H1 (cell line): ENCODE results near the gene SLC38A7. TPM values are rescaled to one million over a fixed set of nuclear protein-coding genes. Genes with fewer than 3 reads are reported as not detected.

ENCODE experiments used
- CTCF ChIA-PET: fragments of 300-600 bp; sonication (Branson Sonifier 250); formaldehyde crosslinking; loops from one replicate; lab custom pipeline; 2021; ENCODE audit not compliant: partially characterized antibody; lab: Charles Lee
- POLR2A ChIA-PET: fragments of 300-600 bp; sonication (Branson Sonifier 250); formaldehyde crosslinking; loops from one replicate; lab custom pipeline; 2021; ENCODE audit warnings: inconsistent platforms; ENCODE audit not compliant: partially characterized antibody; lab: Charles Lee
- DNase-seq, 2 experiments: peaks; one replicate each; pipeline versions ENCODE4 v3.0.0 to v3.0.0-alpha.2; 2010 to 2022; ENCODE audit warnings: low spot score in 2 of 2, low read depth in 1 of 2, mixed read lengths in 1 of 2
- FAIRE-seq: peaks from 2 replicates; lab custom pipeline; 2011; peaks lifted over from hg19 to GRCh38; lab: Jason Lieb, UNC
- H2AFZ ChIP-seq: 2 replicates; pipeline ENCODE4 v1.8.1; 2012; ENCODE audit warnings: low read length, inconsistent platforms
- H2AK5ac ChIP-seq: 2 replicates; pipeline ENCODE4 v1.6.1; 2013; ENCODE audit warnings: low read depth, low read length
- H2BK120ac ChIP-seq: replicated peaks from 2 replicates; pipeline ENCODE3; 2013; ENCODE audit warnings: low read depth, low read length, inconsistent platforms
- H2BK12ac ChIP-seq: 2 replicates; pipeline ENCODE4 v1.6.1; 2013; ENCODE audit warnings: low read depth, low read length
- H2BK15ac ChIP-seq: 2 replicates; pipeline ENCODE4 v1.6.1; 2013; ENCODE audit warnings: low read length
- H2BK20ac ChIP-seq: 2 replicates; pipeline ENCODE4 v1.6.1; 2013; ENCODE audit warnings: low read length
- H2BK5ac ChIP-seq: 2 replicates; pipeline ENCODE4 v1.6.1; 2013; ENCODE audit warnings: low read depth, low read length
- H3K14ac ChIP-seq: 2 replicates; pipeline ENCODE4 v1.6.1; 2013; ENCODE audit warnings: inconsistent platforms; ENCODE audit not compliant: insufficient read length
- H3K18ac ChIP-seq: 2 replicates; pipeline ENCODE4 v1.6.1; 2013; ENCODE audit warnings: low read length; ENCODE audit errors: extremely low read depth
- H3K23ac ChIP-seq: 2 replicates; pipeline ENCODE4 v1.6.1; 2013; ENCODE audit warnings: inconsistent platforms; ENCODE audit not compliant: insufficient read length
- H3K23me2 ChIP-seq: 2 replicates; pipeline ENCODE4 v1.6.1; 2013; ENCODE audit warnings: low read depth, low read length
- H3K27ac ChIP-seq: 2 replicates; pipeline ENCODE4 v1.6.1; 2011; ENCODE audit warnings: low read depth, low read length, inconsistent platforms
- H3K27me3 ChIP-seq, 4 experiments: replicated peaks in 1 of 4; 1 replicate in 1 of 4; 2 replicates in 3 of 4; pipeline versions ENCODE4 v1.6.1 to v1.8.1; 2011 to 2013; ENCODE audit warnings: low read length in 3 of 4, mild to moderate bottlenecking in 3 of 4, inconsistent platforms in 2 of 4, mixed read lengths in 2 of 4, moderate library complexity in 1 of 4; ENCODE audit not compliant: control insufficient read depth in 3 of 4, insufficient read depth in 3 of 4; ENCODE audit errors: extremely low read depth in 1 of 4
- H3K36me3 ChIP-seq, 4 experiments: 2 replicates each; pipeline versions ENCODE4 v1.6.1 to v1.8.1; 2011 to 2013; ENCODE audit warnings: mild to moderate bottlenecking in 4 of 4, low read length in 3 of 4, moderate library complexity in 2 of 4, control low read depth in 1 of 4, inconsistent platforms in 1 of 4; ENCODE audit not compliant: insufficient read depth in 4 of 4, control insufficient read depth in 2 of 4
- H3K4ac ChIP-seq: replicated peaks from 2 replicates; pipeline ENCODE3; 2013; ENCODE audit warnings: low read length, low read depth, mixed read lengths, inconsistent platforms; ENCODE audit not compliant: insufficient read length
- H3K4me1 ChIP-seq, 4 experiments: replicated peaks in 1 of 4; 1 replicate in 1 of 4; 2 replicates in 3 of 4; pipeline versions ENCODE4 v1.6.1 to v1.8.1; 2011 to 2013; ENCODE audit warnings: low read length in 3 of 4, inconsistent platforms in 2 of 4, mixed read lengths in 1 of 4; ENCODE audit not compliant: insufficient read depth in 4 of 4, control insufficient read depth in 3 of 4
- H3K4me2 ChIP-seq, 2 experiments: 2 replicates each; pipeline versions ENCODE4 v1.6.1 to v1.8.1; 2011 to 2013; ENCODE audit warnings: low read depth in 2 of 2, low read length in 2 of 2, control low read depth in 1 of 2, inconsistent platforms in 1 of 2, mild to moderate bottlenecking in 1 of 2; ENCODE audit not compliant: insufficient read depth in 1 of 2
- H3K4me3 ChIP-seq, 4 experiments: fragments of 200-600, 300-600 bp in 1 of 4; sonication (generic), shearing (Covaris generic), sonication (Bioruptor Twin) in 1 of 4; 2 replicates each; pipeline versions ENCODE4 v1.5.1 to v1.8.1; 2011 to 2016; ENCODE audit warnings: low read length in 4 of 4, low read depth in 3 of 4, control low read depth in 2 of 4, inconsistent platforms in 2 of 4, mild to moderate bottlenecking in 2 of 4, mixed read lengths in 1 of 4, moderate library complexity in 1 of 4; ENCODE audit not compliant: insufficient read depth in 2 of 4; ENCODE audit errors: extremely low read depth in 1 of 4
- H3K56ac ChIP-seq: replicated peaks from 2 replicates; pipeline ENCODE3; 2013; ENCODE audit warnings: low read depth, mild to moderate bottlenecking, mixed read lengths, low read length, inconsistent platforms; ENCODE audit not compliant: insufficient read length
- H3K79me1 ChIP-seq: 2 replicates; pipeline ENCODE4 v1.6.1; 2013; ENCODE audit warnings: low read depth, low read length, control low read depth
- H3K79me2 ChIP-seq, 2 experiments: 2 replicates each; pipeline versions ENCODE4 v1.6.1 to v1.8.1; 2012 to 2013; ENCODE audit warnings: low read length in 2 of 2, mild to moderate bottlenecking in 2 of 2, inconsistent platforms in 1 of 2; ENCODE audit not compliant: insufficient read depth in 2 of 2, control insufficient read depth in 1 of 2
- H3K9ac ChIP-seq, 4 experiments: replicated peaks in 1 of 4; 1 replicate in 1 of 4; 2 replicates in 3 of 4; pipeline versions ENCODE4 v1.6.1 to v1.8.1; 2011 to 2013; ENCODE audit warnings: low read depth in 3 of 4, low read length in 3 of 4, control low read depth in 2 of 4, mild to moderate bottlenecking in 2 of 4, moderate library complexity in 2 of 4, inconsistent platforms in 1 of 4; ENCODE audit errors: extremely low read depth in 1 of 4
- H3K9me3 ChIP-seq, 2 experiments: 2 replicates each; pipeline versions ENCODE4 v1.6.1 to v1.8.1; 2012 to 2013; ENCODE audit warnings: mild to moderate bottlenecking in 2 of 2, moderate library complexity in 2 of 2, control low read depth in 1 of 2, inconsistent platforms in 1 of 2, low read depth in 1 of 2, low read length in 1 of 2, mixed read lengths in 1 of 2; ENCODE audit not compliant: insufficient read depth in 2 of 2
- H4K20me1 ChIP-seq, 2 experiments: replicated peaks in 1 of 2; 2 replicates each; pipeline versions ENCODE3 to v1.8.1; 2011 to 2013; ENCODE audit warnings: inconsistent platforms in 2 of 2, low read length in 2 of 2, mild to moderate bottlenecking in 1 of 2; ENCODE audit not compliant: insufficient read depth in 2 of 2, control insufficient read depth in 1 of 2
- H4K5ac ChIP-seq: 2 replicates; pipeline ENCODE4 v1.6.1; 2013; ENCODE audit warnings: low read length, low read depth, mixed read lengths, inconsistent platforms; ENCODE audit not compliant: insufficient read length
- H4K8ac ChIP-seq: 2 replicates; pipeline ENCODE4 v1.8.0; 2013; ENCODE audit warnings: mild to moderate bottlenecking, moderate library complexity, low read length, inconsistent platforms; ENCODE audit not compliant: insufficient read depth; ENCODE audit errors: extremely low read depth
- H4K91ac ChIP-seq: replicated peaks from 2 replicates; pipeline ENCODE3; 2013; ENCODE audit warnings: low read length, mixed read lengths, inconsistent platforms; ENCODE audit not compliant: insufficient read length
- ASH2L ChIP-seq: fragments of 200-600, 300-600 bp; sonication (generic); IDR thresholded peaks from one replicate; pipeline ENCODE4 v1.7.1; 2017; ENCODE audit warnings: low read length
- BRCA1 ChIP-seq: IDR thresholded peaks from 2 replicates; pipeline ENCODE4 v1.6.1; 2012; ENCODE audit warnings: low read depth, low read length, improper control_type of control experiment
- E2F6 ChIP-seq: IDR thresholded peaks from 2 replicates; pipeline ENCODE4 v1.6.1; 2012; ENCODE audit warnings: inconsistent platforms
- EP300 ChIP-seq, 2 experiments: IDR thresholded peaks; 1 replicate in 1 of 2; 2 replicates in 1 of 2; pipeline ENCODE4 v1.6.1; 2011 to 2012; ENCODE audit warnings: low read depth in 2 of 2, low read length in 2 of 2, mild to moderate bottlenecking in 2 of 2, borderline replicate concordance in 1 of 2, inconsistent platforms in 1 of 2, moderate library complexity in 1 of 2
- RNF2 ChIP-seq: fragments of 200-900, 300-1000 bp; sonication (generic); IDR thresholded peaks from 2 replicates; pipeline ENCODE4 v1.7.1; 2016; ENCODE audit warnings: borderline replicate concordance, low read depth, mild to moderate bottlenecking, antibody characterized with exemption, low read length; ENCODE audit not compliant: poor library complexity, severe bottlenecking; ENCODE audit errors: missing control alignments
- SAP30 ChIP-seq: fragments of 300-600 bp; sonication (generic); IDR thresholded peaks from 2 replicates; pipeline ENCODE4 v1.7.1; 2012; ENCODE audit warnings: low read length, moderate library complexity, mild to moderate bottlenecking, inconsistent platforms; ENCODE audit not compliant: insufficient read depth, insufficient replicate concordance
- SP1 ChIP-seq: IDR thresholded peaks from 2 replicates; pipeline ENCODE4 v1.6.1; 2011; ENCODE audit warnings: low read depth, low read length
- SP4 ChIP-seq: IDR thresholded peaks from 2 replicates; pipeline ENCODE4 v1.6.1; 2012; ENCODE audit warnings: low read length, inconsistent platforms
- TAF1 ChIP-seq: IDR thresholded peaks from 2 replicates; pipeline ENCODE4 v1.6.1; 2011; ENCODE audit warnings: mild to moderate bottlenecking, low read depth, low read length
- WGBS, 2 experiments: shearing (Covaris generic) in 1 of 2; methylation state at CpG; one replicate each; pipeline versions ENCODE4 v1.1.6 to v1.1.7; 2013 to 2015; ENCODE audit warnings: low lambda C conversion rate in 2 of 2, mixed read lengths in 2 of 2, inconsistent platforms in 1 of 2, low coverage in 1 of 2, missing lambda C conversion rate in 1 of 2; ENCODE audit not compliant: insufficient replicate concordance in 2 of 2, insufficient coverage in 1 of 2, insufficient read length in 1 of 2; ENCODE audit errors: extremely low coverage in 1 of 2, missing lambda C conversion rate in 1 of 2; 5-methylcytosine and 5-hydroxymethylcytosine counted together
- polyA plus RNA-seq, 7 experiments: library from polyadenylated mRNA; depleted of rRNA in 3 of 7; stranded (reverse) in 5 of 7; unstranded in 2 of 7; fragments of >200 nt in 5 of 7; fragments of 200-250 nt in 2 of 7; gene quantifications; 1 replicate in 5 of 7; 2 replicates in 1 of 7; 4 replicates in 1 of 7; pipeline versions ENCODE4 v1.2.1 to v1.2.3, GENCODE V29; 2011 to 2013; ENCODE audit warnings: missing spikeins in 2 of 7, mixed read lengths in 2 of 7
- total RNA-seq: library from RNA; stranded (reverse); fragmentation: NEBNext Ultra II Directional; extraction: Animal tissue kit (Norgen Biotek cat#: 25700); gene quantifications from 2 replicates; pipeline ENCODE4 v1.2.1, GENCODE V29; 2021

Gene SLC38A7
- total and polyA plus RNA-seq, 2 of the 8 experiments (the other 6 are each of a cell fraction or from before 2014, with no cell fraction given): 26.7 to 28.0 TPM

GRCh38 chr16:58629733-58630640 is 54.6 kb downstream of the SLC38A7 start, which contains the start of gene CNOT1:
TSS of gene CNOT1 (minus strand) at chr16:58629826. CDS start at chr16:58599337, 30,489 bp downstream.
- Histone ChIP-seq H4K5ac (peak within 1 kb of the TSS; percentile 98), H2BK15ac (peak within 1 kb of the TSS; percentile 95), H3K4me2 (peak within 1 kb of the TSS; percentile 85 to 93), H2BK120ac (no peak within 1 kb of the TSS), H3K23ac (no peak within 1 kb of the TSS), H3K9ac (peak within 1 kb of the TSS; percentile 98 to 100 (median 99)), H3K9me3 (no peaks in the 10 kb centered on the region), H2BK20ac (no peak within 1 kb of the TSS), H3K18ac (peak within 1 kb of the TSS; percentile 97), H3K79me2 (peaks cover 20 to 46% of the 10 kb centered on the region in 2 experiments), H3K27ac (peak within 1 kb of the TSS; percentile 98), H3K23me2 (peaks cover 5% of the 10 kb centered on the region), H4K8ac (peak within 1 kb of the TSS; percentile 100), H3K4me1 (peaks cover 0 to 3% (median 0%) of the 10 kb centered on the region in 4 experiments; a peak in 3 of 7 replicates), H3K56ac (peak within 1 kb of the TSS; percentile 95), H3K4me3 (peak within 1 kb of the TSS; percentile 83 to 99 (median 94)), H3K14ac (no peak within 1 kb of the TSS), H3K36me3 (peaks cover 0 to under 1% (median 0%) of the 10 kb centered on the region in 4 experiments; a peak in 2 of 8 replicates), H3K4ac (peak within 1 kb of the TSS; percentile 100), H4K20me1 (peaks cover 5% of the 10 kb centered on the region in 2 experiments), H4K91ac (peak within 1 kb of the TSS; percentile 92), H3K27me3 (no peaks in the 10 kb centered on the region), H2BK12ac (peak within 1 kb of the TSS; percentile 97; the same call in 1 of the 2 replicates), H3K79me1 (0 out of 2 replicates have a peak, but pooled peaks cover 2% of the 10 kb centered on the region), H2BK5ac (peak within 1 kb of the TSS; percentile 99), H2AK5ac (peak within 1 kb of the TSS; percentile 42; the same call in 1 of the 2 replicates), H2AFZ (peak within 1 kb of the TSS; percentile 83)
- ChIA-PET CTCF (interaction anchor here (1.0 kb wide), 1 partner anchor 12 kb away, joined by 3 read pairs; no protein-coding TSS in a partner anchor), POLR2A (interaction anchor here (0.7 to 4.8 kb wide), 11 partner anchors 9 to 59 kb away, joined by 3 to 25 read pairs (median 4); partner anchors contain the start of gene SLC38A7)
- WGBS, 2 experiments: 1% methylated on average over 61 of the region's 61 CpGs; no CpG with 5 or more reads in 1 of the 2 experiments
- peak; percentile 88 for FAIRE-seq
- peak; percentile 95 to 97 for DNase-seq
- TF ChIP-seq SP1 (peak; percentile 100), RNF2 (no peak), ASH2L (peak; percentile 66), EP300 (IDR thresholded peaks at IDR 0.05; ENCODE audit: borderline replicate concordance in 1 of 2, low read depth in 2 of 2, low read length in 2 of 2) (0 out of 3 replicates have a peak, but pooled peaks of 1 of the 2 experiments have one; percentile 23), SP4 (no peak), BRCA1 (no peak), E2F6 (peak; percentile 96), TAF1 (peak; percentile 94), SAP30 (peak; percentile 54)
